Osteoblast (primary cell): Measurements from ENCODE around the gene ATP6V1C2. TPM values are rescaled to one million over a fixed set of nuclear protein-coding genes. Genes with fewer than 3 reads are reported as not detected.

Experiments used
- DNase-seq: peaks from one replicate; pipeline ENCODE4 v3.0.0; 2011; ENCODE audit warnings: low spot score, mixed read lengths; ENCODE audit not compliant: insufficient read length; ENCODE audit errors: missing footprints
- H2AFZ ChIP-seq: 2 replicates; pipeline ENCODE4 v1.6.0; 2011; ENCODE audit warnings: mild to moderate bottlenecking, low read length
- H3K27ac ChIP-seq: 2 replicates; pipeline ENCODE4 v1.5.1; 2011; ENCODE audit warnings: mild to moderate bottlenecking, low read depth, low read length, moderate library complexity
- H3K27me3 ChIP-seq: 2 replicates; pipeline ENCODE4 v1.6.0; 2012; ENCODE audit warnings: mild to moderate bottlenecking, control low read depth, inconsistent platforms, low read length, moderate library complexity; ENCODE audit not compliant: insufficient read depth
- H3K36me3 ChIP-seq: 2 replicates; pipeline ENCODE4 v1.5.1; 2011; ENCODE audit warnings: mild to moderate bottlenecking, low read length, control low read depth, moderate library complexity; ENCODE audit not compliant: insufficient read depth
- H3K4me1 ChIP-seq: 2 replicates; pipeline ENCODE4 v1.5.1; 2011; ENCODE audit warnings: mild to moderate bottlenecking, low read length, control low read depth, moderate library complexity; ENCODE audit not compliant: insufficient read depth
- H3K4me2 ChIP-seq: 2 replicates; pipeline ENCODE4 v1.6.0; 2011; ENCODE audit warnings: mild to moderate bottlenecking, low read length; ENCODE audit not compliant: insufficient read depth
- H3K4me3 ChIP-seq: fragments of 200-600 bp; sonication (generic); 3 replicates; pipeline ENCODE4 v1.5.1; 2012; ENCODE audit warnings: mild to moderate bottlenecking, low read length, inconsistent platforms; ENCODE audit not compliant: insufficient read depth
- H3K79me2 ChIP-seq: 2 replicates; pipeline ENCODE4 v1.6.0; 2012; ENCODE audit warnings: mild to moderate bottlenecking, low read length, control low read depth, inconsistent platforms; ENCODE audit not compliant: insufficient read depth
- H3K9me3 ChIP-seq: 2 replicates; pipeline ENCODE4 v1.5.1; 2011; ENCODE audit warnings: low read depth, low read length, control low read depth
- H4K20me1 ChIP-seq: 2 replicates; pipeline ENCODE4 v1.6.0; 2012; ENCODE audit warnings: mild to moderate bottlenecking, low read length, control low read depth; ENCODE audit not compliant: insufficient read depth
- total RNA-seq: library from RNA; depleted of rRNA; stranded (reverse); fragments of >200 nt; gene quantifications from 2 replicates; pipeline ENCODE4 v1.2.3, GENCODE V29; 2012
- TF ChIP-seq, protein P1 (sequence below): IDR thresholded peaks from 2 replicates; pipeline ENCODE4 v1.5.1; 2011; ENCODE audit warnings: mild to moderate bottlenecking, low read depth, low read length, moderate library complexity; ENCODE audit errors: extremely low read depth

ATP6V1C2 gene
- total RNA-seq, 1 donor, result under 0.01 TPM

DNA sequence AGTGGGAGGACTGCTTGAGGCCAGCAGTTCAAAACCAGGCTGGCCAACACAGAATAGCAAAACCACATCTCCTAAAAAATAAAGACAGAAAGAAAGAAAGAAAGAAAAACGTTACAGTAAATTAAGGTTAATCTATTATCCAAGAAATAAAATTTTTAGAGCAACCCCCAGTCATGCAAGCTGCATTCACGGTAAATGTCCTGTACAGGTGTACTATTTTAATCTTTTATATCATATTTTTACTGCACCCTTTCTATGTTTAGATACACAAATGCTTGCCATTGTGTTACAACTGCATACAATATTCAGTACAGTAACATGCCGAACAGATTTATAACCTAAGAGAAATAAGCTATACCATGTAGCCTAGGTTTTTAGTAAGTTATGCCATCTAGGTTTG, 85.1 kb downstream of the ATP6V1C2 start:
- Histone ChIP-seq H3K27ac (no peak overlapping the region), H2AFZ (no peak overlapping the region), H3K79me2 (peaks cover 81% of the 10 kb centered on the region), H3K4me2 (no peak overlapping the region), H3K27me3 (no peaks in the 10 kb centered on the region), H4K20me1 (peaks cover 39% of the 10 kb centered on the region), H3K36me3 (peaks cover 4% of the 10 kb centered on the region), H3K4me1 (peaks cover 22% of the 10 kb centered on the region), H3K9me3 (no peaks in the 10 kb centered on the region), H3K4me3 (no peak overlapping the region)
- TF ChIP-seq, protein P1, sequence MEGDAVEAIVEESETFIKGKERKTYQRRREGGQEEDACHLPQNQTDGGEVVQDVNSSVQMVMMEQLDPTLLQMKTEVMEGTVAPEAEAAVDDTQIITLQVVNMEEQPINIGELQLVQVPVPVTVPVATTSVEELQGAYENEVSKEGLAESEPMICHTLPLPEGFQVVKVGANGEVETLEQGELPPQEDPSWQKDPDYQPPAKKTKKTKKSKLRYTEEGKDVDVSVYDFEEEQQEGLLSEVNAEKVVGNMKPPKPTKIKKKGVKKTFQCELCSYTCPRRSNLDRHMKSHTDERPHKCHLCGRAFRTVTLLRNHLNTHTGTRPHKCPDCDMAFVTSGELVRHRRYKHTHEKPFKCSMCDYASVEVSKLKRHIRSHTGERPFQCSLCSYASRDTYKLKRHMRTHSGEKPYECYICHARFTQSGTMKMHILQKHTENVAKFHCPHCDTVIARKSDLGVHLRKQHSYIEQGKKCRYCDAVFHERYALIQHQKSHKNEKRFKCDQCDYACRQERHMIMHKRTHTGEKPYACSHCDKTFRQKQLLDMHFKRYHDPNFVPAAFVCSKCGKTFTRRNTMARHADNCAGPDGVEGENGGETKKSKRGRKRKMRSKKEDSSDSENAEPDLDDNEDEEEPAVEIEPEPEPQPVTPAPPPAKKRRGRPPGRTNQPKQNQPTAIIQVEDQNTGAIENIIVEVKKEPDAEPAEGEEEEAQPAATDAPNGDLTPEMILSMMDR, result no peak
- DNase-seq, result no peak

DNA sequence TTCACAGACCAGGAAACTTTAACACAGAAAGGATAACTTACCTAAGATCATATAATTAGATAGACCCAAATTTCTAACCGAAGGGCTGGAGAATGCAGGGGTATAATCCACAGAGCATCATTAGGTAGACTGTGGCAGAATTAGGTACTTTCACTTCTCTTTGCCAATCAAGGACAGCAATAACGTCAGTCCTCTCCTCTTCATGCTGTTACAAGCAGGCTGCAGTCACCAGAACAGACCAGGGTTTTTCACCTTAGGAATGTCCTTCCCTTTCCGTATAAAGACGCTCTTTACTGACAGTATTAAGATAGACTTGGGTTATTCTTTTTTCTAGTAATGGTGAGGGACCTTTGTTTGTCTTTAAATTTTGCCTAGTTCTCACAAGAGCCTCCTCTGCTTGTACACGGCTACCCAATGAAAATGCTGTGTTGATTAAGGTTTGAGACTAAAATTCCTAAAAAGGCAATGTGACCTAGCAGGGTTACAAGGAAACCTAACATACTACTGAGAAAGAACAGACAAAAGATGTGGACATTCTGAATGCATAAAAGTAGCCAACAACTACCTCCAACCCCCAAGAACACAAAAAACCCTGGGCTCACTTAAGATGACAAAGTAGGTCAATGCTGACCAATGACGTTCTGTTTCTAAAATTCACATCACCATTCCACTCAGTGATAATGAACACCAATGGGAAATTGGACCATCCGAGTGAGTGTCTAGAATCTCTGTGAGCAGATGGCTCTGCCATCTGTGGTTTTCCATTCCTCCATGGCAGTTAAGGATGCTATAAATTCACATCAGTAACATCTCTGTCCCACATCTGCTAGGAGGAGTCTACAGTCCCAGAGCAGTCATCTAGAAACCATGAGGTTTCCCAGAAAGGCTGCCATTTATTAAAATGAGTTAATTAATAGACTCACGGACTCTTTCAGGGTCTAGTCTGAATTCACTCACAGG, 89.1 kb downstream of the ATP6V1C2 start:
- Histone ChIP-seq H3K4me3 (peak overlapping the region; percentile 86), H3K4me2 (peak overlapping the region; percentile 97), H3K27me3 (no peaks in the 10 kb centered on the region), H3K9me3 (no peaks in the 10 kb centered on the region), H3K36me3 (no peaks in the 10 kb centered on the region), H3K27ac (peak overlapping the region; percentile 3), H3K4me1 (peaks cover 25% of the 10 kb centered on the region), H4K20me1 (peaks cover 36% of the 10 kb centered on the region), H3K79me2 (peaks cover 66% of the 10 kb centered on the region), H2AFZ (no peak overlapping the region)
- TF ChIP-seq, protein P1, result no peak
- peak; percentile 78 for DNase-seq

- TF ChIP-seq, protein P1, result no peak
- Histone ChIP-seq H3K4me1 (peaks cover 25% of the 10 kb centered on the region), H4K20me1 (peaks cover 36% of the 10 kb centered on the region), H3K36me3 (no peaks in the 10 kb centered on the region), H2AFZ (peak overlapping the region; percentile 69), H3K4me2 (peak overlapping the region; percentile 97), H3K27me3 (peaks cover under 1% of the 10 kb centered on the region), H3K9me3 (no peaks in the 10 kb centered on the region), H3K27ac (peak overlapping the region; percentile 69), H3K79me2 (peaks cover 59% of the 10 kb centered on the region), H3K4me3 (peak overlapping the region; percentile 86)
- DNase-seq, result peak; percentile 49
Observed at GRCh38 chr2:10811517-10811916, 90.1 kb downstream of the ATP6V1C2 start.
